ENCODE measurements around the gene WIPF3. TPM values are rescaled to one million over a fixed set of nuclear protein-coding genes. Genes with fewer than 3 reads are reported as not detected.

Gene WIPF3
- total RNA-seq, 2 experiments from 2014 or later: not detected

- Histone ChIP-seq H3K9me3 (ENCODE audit: control insufficient read depth in 1 of 2, insufficient read depth in 1 of 2, low read length in 2 of 2) (no peaks in the 10 kb centered on the region), H3K27me3 (ENCODE audit: control insufficient read depth in 1 of 2, insufficient read depth in 2 of 2, low read length in 2 of 2) (peaks cover 6% of the 10 kb centered on the region in 2 experiments), H3K27ac (ENCODE audit: low read depth in 1 of 2, low read length in 2 of 2) (no peak overlapping the region), H3K36me3 (ENCODE audit: insufficient read depth, low read length) (no peaks in the 10 kb centered on the region), H3K4me3 (ENCODE audit: low read length) (no peak overlapping the region), H3K4me1 (ENCODE audit: insufficient read depth, low read length) (no peaks in the 10 kb centered on the region)
- H3K27me3 Mint-ChIP-seq: peaks cover 15% of the 10 kb centered on the region
- ATAC-seq (ENCODE audit: poor library complexity) (no peak), DNase-seq (no peak)
- TF ChIP-seq CTCF (IDR thresholded peaks at IDR 0.05): no peak
- ChIA-PET POLR2A (no interaction called here), CTCF (no interaction called here)
- H3K36me3 Mint-ChIP-seq (ENCODE audit: low read depth): no peaks in the 10 kb centered on the region
- H3K4me1 Mint-ChIP-seq (ENCODE audit: low read depth): no peaks in the 10 kb centered on the region
- H3K9me3 Mint-ChIP-seq: no peaks in the 10 kb centered on the region
- no peak overlapping the region for H3K4me3 Mint-ChIP-seq
- intact Hi-C loops (cut with DNase I, micrococcal nuclease): no loop called here
- H3K27ac Mint-ChIP-seq: no peak overlapping the region
Measured at GRCh38 chr7:29765490-29765889, 40.8 kb upstream of the WIPF3 start.

GRCh38 chr7:29770371-29770770 is 35.9 kb upstream of the WIPF3 start:
- Mint-ChIP-seq H3K4me3 (no peak overlapping the region), H3K4me1 (ENCODE audit: low read depth) (no peaks in the 10 kb centered on the region), H3K9me3 (no peaks in the 10 kb centered on the region), H3K27ac (no peak overlapping the region), H3K36me3 (ENCODE audit: low read depth) (no peaks in the 10 kb centered on the region), H3K27me3 (peaks cover 7% of the 10 kb centered on the region)
- intact Hi-C loops (cut with DNase I, micrococcal nuclease): no loop called here
- POLR2A ChIA-PET: no interaction called here
- ATAC-seq (ENCODE audit: poor library complexity) (no peak), DNase-seq (no peak)
- Histone ChIP-seq H3K27me3 (ENCODE audit: control insufficient read depth in 1 of 2, insufficient read depth in 2 of 2, low read length in 2 of 2) (peaks cover 0 to 2% of the 10 kb centered on the region in 2 experiments), H3K27ac (ENCODE audit: low read depth in 1 of 2, low read length in 2 of 2) (no peak overlapping the region), H3K9me3 (ENCODE audit: control insufficient read depth in 1 of 2, insufficient read depth in 1 of 2, low read length in 2 of 2) (no peaks in the 10 kb centered on the region), H3K36me3 (ENCODE audit: insufficient read depth, low read length) (no peaks in the 10 kb centered on the region), H3K4me1 (ENCODE audit: insufficient read depth, low read length) (no peaks in the 10 kb centered on the region), H3K4me3 (ENCODE audit: low read length) (no peak overlapping the region)
- CTCF ChIA-PET: no interaction called here
- TF ChIP-seq CTCF (IDR thresholded peaks at IDR 0.05): no peak

- ATAC-seq (ENCODE audit: poor library complexity) (no peak), DNase-seq (no peak)
- Mint-ChIP-seq H3K4me3 (no peak overlapping the region), H3K4me1 (ENCODE audit: low read depth) (no peaks in the 10 kb centered on the region), H3K9me3 (no peaks in the 10 kb centered on the region), H3K36me3 (ENCODE audit: low read depth) (no peaks in the 10 kb centered on the region), H3K27me3 (peaks cover 2% of the 10 kb centered on the region), H3K27ac (no peak overlapping the region)
- Histone ChIP-seq H3K4me1 (ENCODE audit: insufficient read depth, low read length) (no peaks in the 10 kb centered on the region), H3K9me3 (ENCODE audit: control insufficient read depth in 1 of 2, insufficient read depth in 1 of 2, low read length in 2 of 2) (no peaks in the 10 kb centered on the region), H3K36me3 (ENCODE audit: insufficient read depth, low read length) (no peaks in the 10 kb centered on the region), H3K4me3 (ENCODE audit: low read length) (no peak overlapping the region), H3K27me3 (ENCODE audit: control insufficient read depth in 1 of 2, insufficient read depth in 2 of 2, low read length in 2 of 2) (no peaks in the 10 kb centered on the region), H3K27ac (ENCODE audit: low read depth in 1 of 2, low read length in 2 of 2) (no peak overlapping the region)
- ChIA-PET CTCF (no interaction called here), POLR2A (no interaction called here)
- intact Hi-C loops (cut with DNase I, micrococcal nuclease): no loop called here
- no peak for TF ChIP-seq CTCF (IDR thresholded peaks at IDR 0.05)
Measured at GRCh38 chr7:29771081-29771816, 35.1 kb upstream of the WIPF3 start.

Measured in CD4-positive, alpha-beta T cell (primary cell).